NT2/D1 (cell line): ENCODE measurements around the gene FBXO22.

ENCODE experiments used
- YY1 ChIP-seq: IDR thresholded peaks from 2 replicates; pipeline ENCODE4 v1.6.1; 2011; ENCODE audit not compliant: insufficient read length, insufficient read depth
- ZNF274 ChIP-seq: IDR thresholded peaks from 2 replicates; pipeline ENCODE4 v1.6.1; 2011; ENCODE audit warnings: mild to moderate bottlenecking, low read depth, low read length

GRCh38 chr15:75884041-75884440 lies 19.6 kb upstream of the FBXO22 start:
- TF ChIP-seq ZNF274 (no peak), YY1 (no peak)
